HG03064 (cell line): Measurements from ENCODE around the gene SRBD1.
A peak's percentile ranks its signal among the peaks of the same experiment; 100 is the strongest.
"Not testable (repeated sequence)": the region's sequence is repeated elsewhere in the genome, so short reads cannot be mapped to it uniquely, and the experiment has no call there.

ENCODE experiments used
- ATAC-seq: cut with Tn5 transposase; IDR thresholded peaks from one replicate; pipeline ENCODE4 v1.9.1; 2021; ENCODE audit warnings: low read depth; ENCODE audit not compliant: unreplicated experiment

SRBD1 gene

DNA sequence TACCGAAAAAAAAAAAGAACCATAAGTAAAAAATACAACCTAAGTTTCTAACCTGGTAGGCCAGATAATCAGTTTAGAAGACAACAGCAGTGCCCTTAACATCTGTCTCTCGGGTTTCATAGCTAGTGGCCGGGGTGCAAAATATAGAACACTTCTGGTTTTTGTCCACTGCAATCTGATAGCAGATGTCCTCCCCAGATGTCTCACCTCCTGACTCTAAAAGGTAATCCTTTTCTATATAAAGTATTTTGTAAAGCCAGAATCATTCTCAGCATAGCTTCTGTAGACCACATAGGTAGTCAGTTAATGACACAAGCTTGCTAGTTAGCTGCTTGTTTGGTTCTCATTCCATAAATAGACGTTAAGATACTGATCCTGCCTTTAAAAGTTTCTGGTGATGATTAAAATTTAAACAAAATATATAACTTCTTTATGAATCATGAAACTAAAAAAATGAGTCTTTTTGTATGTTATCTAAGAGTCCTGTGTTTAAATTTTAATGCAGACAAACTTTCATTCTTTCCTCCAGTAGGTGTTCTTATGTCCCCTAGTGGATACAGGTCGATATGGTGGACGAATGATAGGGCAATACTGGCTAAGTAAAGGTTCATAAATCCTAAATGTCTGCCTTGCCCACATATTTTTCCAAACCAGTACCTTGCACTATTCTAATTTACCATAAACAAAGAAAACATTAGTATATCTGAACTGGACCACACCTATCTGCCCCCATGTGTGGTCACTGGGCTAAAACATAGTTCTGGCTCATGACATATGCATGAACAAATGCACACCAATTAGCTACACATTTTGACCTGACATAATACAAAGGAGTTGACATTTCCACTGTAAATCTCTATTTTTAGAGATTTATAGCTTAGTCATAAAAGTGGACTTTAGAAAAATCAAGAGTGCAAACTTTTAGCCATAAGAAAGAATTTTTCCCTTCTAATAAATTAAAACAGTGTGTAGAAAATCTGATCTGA is 171.0 kb downstream of the SRBD1 start:
- ATAC-seq, result peak; percentile 71

- ATAC-seq, result no peak
Measured at GRCh38 chr2:45438872-45439665, 172.0 kb downstream of the SRBD1 start.

GRCh38 chr2:45436456-45436855 is 174.6 kb downstream of the SRBD1 start:
- ATAC-seq, result no peak

DNA sequence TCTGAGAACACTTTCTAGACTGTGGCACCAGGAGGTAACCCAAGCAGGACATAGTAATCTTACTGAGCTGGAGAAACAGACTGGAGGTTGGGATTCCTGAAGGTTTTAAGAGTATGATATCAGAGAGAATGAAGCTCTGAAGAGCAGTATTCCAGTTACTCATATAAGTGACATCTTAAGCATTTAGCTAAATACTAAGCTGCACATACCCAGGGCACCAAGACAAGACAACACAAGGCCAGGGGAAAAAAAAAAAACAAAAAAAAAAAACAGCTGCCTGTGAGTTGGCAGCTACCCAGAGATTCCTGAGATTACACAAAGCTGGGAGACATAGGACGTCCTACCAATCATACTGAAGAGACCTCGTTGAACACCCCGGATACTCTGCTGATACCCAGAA is 175.8 kb downstream of the SRBD1 start:
- ATAC-seq, result no peak

DNA sequence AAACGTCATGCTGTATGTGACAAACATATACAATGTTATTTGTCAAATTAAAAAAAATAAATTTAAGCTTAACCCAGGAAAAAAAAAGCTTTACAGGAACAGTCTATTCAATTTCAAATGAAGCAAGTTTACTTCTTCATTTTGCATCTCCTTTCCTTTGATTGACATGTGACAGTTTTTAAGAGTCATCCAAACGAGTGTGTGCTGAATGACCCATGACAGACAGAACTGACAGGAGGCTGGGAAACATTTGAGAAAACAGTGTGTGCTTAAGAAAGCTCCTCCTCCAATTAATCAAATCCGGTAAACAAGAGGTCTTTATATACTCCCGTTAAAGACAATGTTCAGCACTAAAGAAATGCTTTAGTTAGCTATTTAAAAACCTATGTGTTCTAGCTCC is 177.7 kb downstream of the SRBD1 start:
- no peak for ATAC-seq

DNA sequence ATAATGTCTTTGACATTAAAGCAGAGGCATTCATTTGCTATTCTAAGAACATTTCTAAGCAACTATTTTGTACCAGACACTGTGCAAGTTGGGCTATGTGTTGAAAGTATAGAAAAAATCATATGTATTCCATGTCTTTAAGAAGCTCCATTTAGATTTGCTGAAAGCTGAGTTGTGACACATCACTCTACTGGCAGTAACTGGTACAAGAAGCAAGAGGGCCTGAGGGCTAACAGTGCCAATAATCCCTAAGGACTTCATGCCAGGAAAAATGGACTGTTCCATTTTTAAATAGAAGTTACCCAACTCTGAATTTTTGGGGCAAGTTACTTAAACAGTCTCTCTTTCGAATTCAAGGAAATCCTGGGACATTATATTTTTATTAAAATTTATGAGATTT is 178.7 kb downstream of the SRBD1 start:
- ATAC-seq, result no peak

DNA sequence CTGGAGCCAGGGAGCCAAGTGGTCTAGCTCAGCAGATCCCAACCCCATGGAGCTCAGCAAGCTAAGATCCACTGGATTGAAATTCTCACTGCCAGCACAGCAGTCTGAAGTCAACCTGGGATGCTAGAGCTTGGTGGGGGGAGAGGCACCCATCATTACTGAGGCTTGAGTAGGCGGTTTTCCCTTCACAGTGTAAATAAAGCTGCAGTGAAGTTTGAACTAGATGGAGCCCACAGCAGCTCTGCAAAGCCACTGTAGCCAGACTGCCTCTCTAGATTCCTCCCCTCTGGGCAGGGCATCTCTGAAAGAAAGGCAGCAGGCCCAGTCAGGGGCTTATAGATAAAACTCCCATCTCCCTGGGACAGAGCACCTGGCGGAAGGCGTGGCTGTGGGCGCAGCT is 185.0 kb downstream of the SRBD1 start:
- ATAC-seq, result not testable (repeated sequence)

DNA sequence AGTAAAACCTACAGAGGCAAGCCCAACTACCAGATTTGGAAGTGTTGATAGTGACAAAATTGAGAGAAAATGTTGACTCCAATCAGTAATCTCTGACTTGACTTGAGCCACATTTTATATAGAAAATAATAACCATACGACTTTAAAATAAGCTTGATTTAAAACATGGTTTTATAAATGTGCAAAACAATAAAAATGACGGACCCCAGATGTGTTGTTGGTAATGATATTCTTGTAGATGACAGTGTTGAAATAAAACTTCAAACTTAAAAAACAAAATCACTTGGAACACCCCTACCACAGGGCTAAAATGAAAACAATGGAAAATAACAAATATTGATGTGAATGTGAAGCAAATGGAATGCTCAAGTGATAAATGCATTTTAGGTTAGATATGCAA is 188.1 kb downstream of the SRBD1 start:
- ATAC-seq, result no peak

- ATAC-seq, result no peak
Measured at GRCh38 chr2:45418532-45418931, 192.5 kb downstream of the SRBD1 start.

GRCh38 chr2:45415534-45416123 is 195.4 kb downstream of the SRBD1 start:
- ATAC-seq, result no peak

GRCh38 chr2:45412754-45413379 is 198.2 kb downstream of the SRBD1 start:
- no peak for ATAC-seq

DNA sequence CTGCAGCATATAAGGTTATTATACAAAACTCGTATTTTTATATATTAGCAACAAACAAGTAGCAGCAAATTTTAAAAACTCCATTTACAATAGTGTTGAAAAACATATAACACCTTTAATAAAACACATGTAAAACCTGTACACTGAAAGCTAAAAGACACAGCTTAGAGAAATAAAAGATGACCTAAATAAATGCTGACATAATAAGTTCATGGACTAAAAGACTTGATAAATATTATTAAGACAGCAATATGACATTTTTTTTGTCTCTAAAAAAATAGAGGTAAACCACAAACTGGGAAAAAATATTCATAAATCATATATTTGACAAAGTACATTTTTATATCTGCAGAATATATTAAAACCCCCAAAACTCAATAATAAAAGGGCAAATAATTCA is 201.4 kb downstream of the SRBD1 start:
- no peak for ATAC-seq

DNA sequence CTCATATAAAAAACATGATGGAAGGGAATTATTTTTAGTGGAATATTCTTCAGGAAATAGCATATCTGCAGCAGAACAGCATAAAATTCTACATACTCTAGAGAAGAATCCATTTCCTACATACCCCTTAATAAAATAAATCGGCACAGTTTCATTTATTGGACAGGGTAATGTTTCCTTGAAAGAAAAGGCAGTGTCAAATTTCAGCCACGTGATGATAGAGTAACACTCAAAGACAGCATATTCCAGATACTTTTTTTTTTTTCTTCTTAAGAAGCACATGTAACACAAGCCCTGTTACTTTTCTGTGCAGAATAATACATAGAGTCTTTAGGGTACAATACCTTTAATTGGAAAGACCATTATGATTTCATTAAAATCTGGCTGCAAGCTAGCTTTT is 204.4 kb downstream of the SRBD1 start:
- no peak for ATAC-seq

DNA sequence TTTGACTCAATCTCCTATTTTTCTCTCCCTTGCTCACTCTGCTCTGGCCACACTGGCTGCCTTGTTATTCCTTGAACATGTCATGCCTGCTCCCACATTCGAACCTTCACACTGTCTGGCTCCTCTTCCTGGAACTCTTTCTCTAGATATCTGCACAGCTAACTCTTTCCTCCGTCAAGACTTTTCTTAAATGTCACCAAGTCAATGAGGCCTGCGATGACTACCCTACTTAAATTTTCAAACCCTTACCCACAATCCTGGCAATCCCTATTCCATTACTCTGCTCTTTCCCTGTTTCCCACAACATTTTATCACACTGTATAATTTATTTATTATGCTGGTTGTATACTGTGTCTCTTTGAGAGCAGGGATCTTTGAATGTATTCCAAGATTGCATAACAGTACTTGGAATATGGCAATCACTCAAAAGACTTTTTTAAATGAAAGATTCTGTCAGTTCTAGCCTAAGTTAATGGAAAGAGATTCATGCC is 206.2 kb downstream of the SRBD1 start:
- ATAC-seq, result no peak

- no peak for ATAC-seq
Measured at GRCh38 chr2:45403036-45403435, 208.0 kb downstream of the SRBD1 start.

DNA sequence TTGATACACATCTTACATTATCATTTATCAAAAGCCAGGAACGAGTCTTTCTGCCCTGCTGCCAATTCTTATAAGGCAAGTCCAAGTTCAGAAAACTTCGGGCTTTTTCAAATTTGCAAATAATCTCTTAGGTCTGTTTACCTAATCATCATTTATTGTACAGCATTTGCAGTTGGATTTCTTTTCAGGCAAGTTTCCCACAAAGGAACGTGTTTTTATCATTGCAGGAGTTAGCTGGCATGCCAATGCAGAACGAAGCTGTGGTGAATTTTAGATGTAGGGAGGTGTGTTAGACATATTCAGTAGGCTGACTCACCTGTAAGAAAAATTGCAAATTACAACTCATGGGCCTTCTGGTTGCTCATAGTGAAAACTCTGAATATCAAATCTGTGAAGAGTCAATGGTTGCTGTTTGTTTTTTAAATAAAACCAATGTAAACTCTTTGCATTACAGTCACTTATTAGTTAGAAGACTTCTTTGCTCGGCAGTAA is 209.6 kb downstream of the SRBD1 start:
- ATAC-seq, result no peak

DNA sequence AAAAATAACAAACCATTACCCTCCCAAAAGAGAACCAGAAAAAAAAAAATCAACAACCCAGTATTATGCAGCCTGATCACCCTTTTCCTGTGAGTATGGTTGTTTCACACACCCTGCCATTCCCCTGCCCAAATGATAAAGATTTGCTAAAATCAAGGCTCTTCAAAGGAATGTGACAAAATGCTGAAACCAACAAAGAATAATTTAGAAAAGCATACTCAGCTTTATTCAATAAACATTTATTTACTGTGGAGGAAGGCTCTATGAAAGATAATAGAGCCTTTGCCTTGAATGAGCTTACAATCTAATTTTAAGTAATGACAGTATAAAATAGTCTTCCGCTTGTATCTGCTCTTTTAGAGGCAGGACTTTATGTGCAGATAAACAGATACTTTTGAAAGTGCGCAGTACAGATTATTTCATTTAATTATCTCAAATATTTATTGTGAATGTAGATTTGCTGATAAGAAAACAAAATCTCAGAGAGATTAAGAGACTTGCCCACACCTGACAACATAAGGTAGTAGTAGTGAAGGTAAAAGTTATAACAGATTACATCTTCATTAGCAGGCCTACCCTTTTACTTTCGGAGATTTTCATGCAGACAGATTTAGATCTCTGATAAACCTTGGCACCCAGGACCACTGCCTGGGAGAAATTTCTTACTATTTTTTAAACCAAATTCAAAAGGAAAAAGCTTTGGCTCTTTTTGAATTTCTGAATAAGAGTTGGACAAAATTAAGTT is 211.9 kb downstream of the SRBD1 start:
- no peak for ATAC-seq

DNA sequence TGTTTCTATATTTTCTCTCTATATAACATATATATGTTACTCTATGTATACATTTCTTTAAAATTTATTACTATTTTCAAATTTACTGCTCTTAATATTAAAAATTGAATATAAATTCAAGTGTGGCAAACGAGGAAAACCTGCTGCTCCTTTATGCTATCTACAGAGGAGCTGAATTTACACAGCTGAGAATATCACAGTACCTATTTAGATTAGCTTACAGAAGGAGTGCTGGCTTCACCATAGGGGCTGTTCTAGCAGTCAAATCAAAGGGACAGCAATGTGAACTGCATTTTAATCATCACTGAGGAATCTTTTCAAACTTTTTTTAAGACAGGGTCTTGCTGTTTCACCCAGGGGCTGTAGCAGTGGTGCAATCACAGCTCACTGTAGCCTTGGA is 213.8 kb downstream of the SRBD1 start:
- no peak for ATAC-seq

GRCh38 chr2:45396671-45397070 is 214.4 kb downstream of the SRBD1 start:
- ATAC-seq, result no peak

DNA sequence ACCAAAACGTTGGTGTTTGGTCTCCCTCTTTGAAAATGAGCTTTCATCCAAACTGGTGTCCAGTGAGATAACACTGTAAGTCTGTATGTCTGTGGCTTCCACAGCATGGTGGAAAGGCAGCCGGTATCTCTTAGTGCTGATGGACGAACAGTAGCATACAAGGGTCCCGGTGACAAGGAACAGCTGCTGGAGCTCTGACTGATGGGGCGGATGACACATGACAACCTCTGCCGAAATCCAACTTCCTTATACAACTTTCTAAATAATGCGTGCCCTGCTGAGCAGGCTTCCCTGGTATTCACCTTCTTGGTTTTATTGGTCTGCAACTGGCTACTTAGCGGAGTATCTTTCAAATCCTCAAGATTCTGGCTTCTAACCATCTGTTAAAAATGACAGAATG is 216.2 kb downstream of the SRBD1 start:
- no peak for ATAC-seq
